HCEC 1CT (cell line): Measurements from ENCODE around the gene KRTAP9-8.
A peak's percentile ranks its signal among the peaks of the same experiment; 100 is the strongest.
"Not testable (repeated sequence)": the region's sequence is repeated elsewhere in the genome, so short reads cannot be mapped to it uniquely, and the experiment has no call there.

ENCODE experiments used
- DNase-seq: peaks from one replicate; pipeline ENCODE4 v3.0.0-alpha.2; 2017

The KRTAP9-8 gene

GRCh38 chr17:41237949-41238437 is at the start of gene KRTAP9-8:
Gene KRTAP9-8 (plus strand): TSS chr17:41237999. CDS start chr17:41238052, 53 bp downstream.
- DNase-seq = not testable (repeated sequence)

GRCh38 chr17:41189837-41190318 is 47.9 kb upstream of the KRTAP9-8 start, which contains the start of gene KRTAP9-1:
Gene KRTAP9-1 (plus strand): TSS chr17:41189887. CDS start chr17:41189887, 0 bp downstream.
- not testable (repeated sequence) for DNase-seq

- no peak for DNase-seq
Observed at GRCh38 chr17:41190328-41190727, 47.5 kb upstream of the KRTAP9-8 start.

- DNase-seq = no peak
Observed at GRCh38 chr17:41196068-41196467, 41.7 kb upstream of the KRTAP9-8 start.

- no peak for DNase-seq
Observed at GRCh38 chr17:41199421-41200078, 38.2 kb upstream of the KRTAP9-8 start.

- peak; percentile 48 for DNase-seq
Observed at GRCh38 chr17:41211845-41212466, 25.8 kb upstream of the KRTAP9-8 start.

GRCh38 chr17:41212524-41213169 is 25.2 kb upstream of the KRTAP9-8 start:
- DNase-seq = no peak

- DNase-seq = no peak
Observed at GRCh38 chr17:41215681-41216080, 22.1 kb upstream of the KRTAP9-8 start.

GRCh38 chr17:41223821-41224220 is 14.0 kb upstream of the KRTAP9-8 start:
- DNase-seq = peak; percentile 1

- DNase-seq = no peak
Observed at GRCh38 chr17:41226051-41226450, 11.7 kb upstream of the KRTAP9-8 start.

- not testable (repeated sequence) for DNase-seq
Observed at GRCh38 chr17:41226598-41227095, 11.2 kb upstream of the KRTAP9-8 start, which contains the start of gene KRTAP9-2. Gene KRTAP9-2 (plus strand): TSS chr17:41226648. CDS start chr17:41226655, 7 bp downstream.

- no peak for DNase-seq
Observed at GRCh38 chr17:41230094-41230493, 7.7 kb upstream of the KRTAP9-8 start.

GRCh38 chr17:41231731-41232130 is 6.1 kb upstream of the KRTAP9-8 start:
- no peak for DNase-seq

GRCh38 chr17:41232399-41233105 is 5.2 kb upstream of the KRTAP9-8 start, which contains the start of gene KRTAP9-3:
Gene KRTAP9-3 (plus strand): TSS chr17:41232449. CDS start chr17:41232502, 53 bp downstream.
- DNase-seq = not testable (repeated sequence)

- not testable (repeated sequence) for DNase-seq
Observed at GRCh38 chr17:41237116-41237515, 683 bp upstream of the KRTAP9-8 start.

- DNase-seq = not testable (repeated sequence)
Observed at GRCh38 chr17:41246995-41247787, 9.4 kb downstream of the KRTAP9-8 start.

GRCh38 chr17:41249637-41250240 is 11.9 kb downstream of the KRTAP9-8 start, which contains the start of gene KRTAP9-4:
Gene KRTAP9-4 (plus strand): TSS chr17:41249687. CDS start chr17:41249721, 34 bp downstream.
- DNase-seq = not testable (repeated sequence)

- no peak for DNase-seq
Observed at GRCh38 chr17:41251261-41251660, 13.5 kb downstream of the KRTAP9-8 start.

- DNase-seq = peak; percentile 20
Observed at GRCh38 chr17:41254861-41255260, 17.1 kb downstream of the KRTAP9-8 start.

GRCh38 chr17:41255381-41256290 is 17.8 kb downstream of the KRTAP9-8 start, which contains the start of gene KRTAP9-9:
Gene KRTAP9-9 (plus strand): TSS chr17:41255384.
- not testable (repeated sequence) for DNase-seq
